Measurements from ENCODE around the gene NOC2L.
"Not testable (repeated sequence)": the region's sequence is repeated elsewhere in the genome, so short reads cannot be mapped to it uniquely, and the experiment has no call there.

The NOC2L gene

GRCh38 chr1:993379-993995, 34.4 kb upstream of the NOC2L start:
- no peak for DNase-seq

DNA sequence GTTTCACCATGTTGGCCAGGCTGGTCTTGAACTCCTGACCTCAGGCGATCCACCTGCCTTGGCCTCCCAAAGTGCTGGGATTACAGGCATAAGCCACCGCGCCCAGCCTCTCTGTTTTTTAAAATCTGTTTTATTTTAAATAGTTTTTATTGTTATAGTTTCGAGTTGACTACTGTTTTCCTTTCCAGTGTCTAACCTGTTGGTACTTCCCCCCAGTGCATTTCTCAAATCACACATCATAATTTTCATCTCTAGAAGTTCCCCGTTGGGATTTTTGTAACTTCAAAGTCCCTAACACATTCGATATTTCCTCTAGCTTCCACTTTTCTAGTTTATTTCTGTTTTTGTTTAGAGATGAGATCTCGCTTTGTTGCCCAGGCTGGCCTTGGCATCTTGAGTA, 33.3 kb upstream of the NOC2L start:
- no peak for DNase-seq

DNA sequence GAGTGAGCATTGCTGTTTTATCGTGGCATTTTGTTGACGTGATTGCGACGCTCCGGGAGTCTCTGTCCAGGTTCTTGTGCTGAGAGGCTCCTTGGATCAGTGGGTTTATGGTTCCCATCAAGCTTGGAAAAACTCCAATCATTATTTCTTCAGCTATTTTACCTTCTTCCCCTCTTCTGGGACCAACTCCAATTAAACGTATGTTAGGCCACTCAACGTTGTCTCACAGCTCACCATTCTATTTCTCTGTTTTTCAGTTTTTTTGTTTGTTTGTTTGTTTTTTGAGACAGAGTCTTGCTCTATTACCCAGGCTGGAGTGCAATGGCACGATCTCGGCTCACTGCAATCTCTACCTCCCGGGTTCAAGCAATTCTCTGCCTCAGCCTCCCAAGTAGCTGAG, 32.8 kb upstream of the NOC2L start:
- no peak for DNase-seq

- not testable (repeated sequence) for DNase-seq
Measured at GRCh38 chr1:991275-991674, 32.2 kb upstream of the NOC2L start.

DNA sequence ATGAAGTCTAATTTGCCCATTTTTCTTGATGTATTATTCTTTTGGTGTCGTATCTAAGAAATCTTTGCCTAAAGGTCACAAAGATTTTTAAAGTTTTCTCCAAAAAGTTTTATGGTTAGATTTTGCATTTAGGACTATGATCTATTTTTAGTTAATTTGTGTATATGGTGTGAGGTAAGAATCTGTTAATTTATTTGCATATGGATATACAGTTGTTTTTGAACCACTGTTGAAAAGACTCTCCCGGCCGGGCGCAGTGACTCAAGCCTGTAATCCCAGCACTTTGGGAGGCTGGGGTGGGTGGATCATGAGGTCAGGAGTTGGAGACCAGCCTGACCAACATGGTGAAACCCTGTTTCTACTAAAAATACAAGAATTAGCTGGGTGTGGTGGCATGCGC, 29.0 kb upstream of the NOC2L start:
- DNase-seq: not testable (repeated sequence)

GRCh38 chr1:985126-985525, 26.1 kb upstream of the NOC2L start:
- DNase-seq: no peak

GRCh38 chr1:984476-984814, 25.4 kb upstream of the NOC2L start:
- DNase-seq: no peak

DNA sequence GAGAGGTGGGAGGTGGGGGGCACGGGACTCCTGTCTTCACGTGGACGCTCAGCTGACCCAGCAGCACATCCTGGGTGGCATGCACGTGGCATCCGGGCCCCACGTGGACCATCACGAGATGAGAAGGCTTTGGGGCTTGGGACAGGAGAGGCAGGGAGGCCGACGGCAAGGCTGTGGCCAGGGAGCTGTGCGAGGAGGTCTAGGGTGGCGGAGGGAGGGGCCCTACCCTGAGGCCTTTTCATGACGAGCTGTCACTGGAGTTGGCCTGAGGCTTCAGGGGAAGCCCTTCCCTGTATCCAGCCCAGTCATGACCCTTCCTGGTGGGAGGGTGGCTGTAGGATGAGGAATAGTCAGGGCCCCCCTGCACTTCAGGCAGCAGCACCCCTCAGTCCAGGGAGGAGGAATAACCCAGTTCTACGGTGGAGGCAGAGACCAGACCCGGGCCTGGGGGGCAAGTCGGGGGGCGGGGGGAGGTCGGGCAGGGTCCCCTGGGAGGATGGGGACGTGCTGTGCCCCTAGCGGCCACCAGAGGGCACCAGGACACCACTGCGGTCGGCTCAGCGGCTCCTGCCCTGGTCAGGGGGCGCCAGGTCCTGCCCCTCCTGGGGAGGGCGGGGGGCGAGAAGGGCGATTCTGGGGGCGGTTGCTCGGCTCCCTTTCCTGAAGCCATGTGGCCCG, 24.9 kb upstream of the NOC2L start:
- peak in 1 of 2 donors; percentile 27 for DNase-seq

- DNase-seq: no peak
Measured at GRCh38 chr1:982765-983436, 23.8 kb upstream of the NOC2L start.

DNA sequence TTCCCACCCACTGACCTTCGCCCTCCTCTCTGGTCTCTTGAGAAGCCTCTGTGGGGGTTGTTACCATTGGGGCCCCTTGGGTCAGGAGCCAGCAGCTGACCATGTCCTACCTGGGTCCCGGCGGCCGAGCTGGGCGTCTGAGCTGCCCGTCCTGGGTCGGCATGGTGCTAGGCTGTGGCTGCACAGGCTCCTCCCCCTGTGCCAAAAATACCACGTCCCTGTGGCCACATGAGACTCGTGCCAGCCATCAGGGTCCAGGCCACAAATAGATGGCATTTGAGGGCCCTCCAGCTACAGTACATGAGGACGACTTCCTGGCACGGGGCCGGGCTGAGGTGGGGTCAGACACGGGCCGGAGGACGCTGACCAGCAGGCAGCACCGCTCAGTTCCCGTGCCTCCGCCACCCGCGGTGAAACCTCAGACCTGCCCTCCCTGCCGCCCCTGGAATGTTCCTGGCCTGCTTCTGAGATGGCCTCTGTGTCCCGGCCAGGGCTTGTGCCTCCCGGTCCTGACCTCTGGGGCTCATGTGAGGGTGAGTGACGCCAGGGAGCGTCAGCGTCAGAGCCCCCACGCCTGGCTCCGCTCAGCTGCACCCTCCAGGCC, 23.0 kb upstream of the NOC2L start, which contains the start of gene PERM1:
Gene PERM1 (minus strand): TSS at position 139 of the 604 bp plus-strand sequence. CDS start 1,064 bp downstream, outside the sequence.
- no peak for DNase-seq

GRCh38 chr1:981491-981954, 22.5 kb upstream of the NOC2L start:
- no peak for DNase-seq

DNA sequence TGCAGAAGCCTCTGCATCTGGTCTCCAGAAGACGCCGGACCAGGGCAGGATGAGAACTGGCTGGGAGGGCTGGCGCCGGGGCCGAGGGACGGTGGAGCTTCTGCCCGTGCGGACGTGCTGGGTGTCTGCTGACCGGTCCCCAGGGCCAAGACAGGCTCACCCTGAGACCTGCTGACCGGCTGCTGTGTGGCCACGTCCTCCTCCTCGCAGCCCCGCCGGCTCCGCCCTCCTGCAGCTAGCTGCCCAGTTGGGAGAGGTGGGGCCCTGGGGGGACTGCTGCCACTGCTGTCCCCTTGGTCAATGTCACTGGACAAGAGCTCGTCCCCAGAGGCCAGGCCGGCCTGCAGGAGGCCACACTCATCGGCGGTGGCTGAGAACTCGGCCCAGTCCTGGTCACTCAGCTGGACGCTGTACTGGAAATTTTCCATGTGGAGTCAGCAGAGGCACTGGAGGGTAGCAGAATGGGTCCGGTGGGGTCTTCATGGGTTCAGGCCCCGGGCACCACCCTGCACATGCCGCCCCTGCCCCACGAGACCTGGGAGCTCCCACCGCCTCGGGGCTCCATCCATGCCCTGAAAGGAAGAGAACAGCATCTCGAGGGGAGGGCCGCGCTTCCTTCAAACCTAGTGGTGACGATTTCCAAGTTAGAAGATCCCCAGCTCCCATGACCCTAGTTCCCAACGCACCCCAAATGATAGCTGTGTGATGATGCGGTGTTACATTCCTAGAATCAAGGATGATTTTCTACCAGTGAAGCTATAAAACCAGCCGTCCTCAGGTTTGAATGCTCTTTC, 21.7 kb upstream of the NOC2L start:
- DNase-seq: no peak

- no peak for DNase-seq
Measured at GRCh38 chr1:980137-980571, 21.1 kb upstream of the NOC2L start.

GRCh38 chr1:979744-980072, 20.7 kb upstream of the NOC2L start:
- no peak for DNase-seq

DNA sequence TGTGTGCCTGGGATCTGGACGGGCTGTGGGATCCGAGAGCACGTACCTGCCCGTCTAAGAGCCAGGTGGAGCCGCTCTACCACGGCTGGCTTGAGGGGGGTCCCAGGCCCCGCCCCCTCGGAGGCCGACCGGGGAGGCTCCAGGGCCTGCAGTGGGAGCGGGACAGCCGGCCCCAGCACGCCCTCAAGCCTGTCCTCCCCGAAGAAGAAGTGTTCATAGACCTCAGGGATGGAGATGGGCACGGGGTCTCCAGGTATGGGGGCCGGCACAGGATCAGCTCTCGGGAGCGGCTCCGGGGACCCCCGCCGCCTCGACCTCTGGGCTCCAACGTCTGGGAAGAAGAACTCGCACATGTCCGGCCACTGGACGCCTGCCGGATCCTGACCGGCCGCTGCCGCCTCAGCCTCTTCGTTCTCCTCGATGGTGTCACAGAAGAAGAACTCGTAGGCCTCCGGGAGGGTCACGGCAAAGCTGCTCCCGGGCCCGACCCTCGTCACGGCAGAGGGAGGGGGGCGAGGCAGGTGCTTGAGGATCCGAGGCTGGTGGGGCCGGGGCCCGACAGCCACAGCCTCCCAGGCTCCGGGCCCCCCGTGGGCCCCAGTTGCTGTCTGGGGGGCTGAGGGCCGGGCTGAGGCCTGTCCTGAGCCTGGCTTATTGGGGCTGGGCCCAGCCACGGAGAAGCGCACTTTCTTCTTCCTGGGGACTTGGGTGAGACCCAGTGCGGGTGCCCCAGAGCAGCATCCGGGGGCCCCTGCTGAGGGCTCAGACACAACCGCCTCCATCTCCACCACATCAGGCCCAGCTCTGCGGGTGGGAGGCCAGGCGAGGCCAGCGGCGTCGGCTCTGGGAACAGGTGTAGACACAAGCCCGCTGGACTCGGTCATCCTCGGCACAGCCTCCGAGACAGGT, 20.0 kb upstream of the NOC2L start:
- no peak for DNase-seq

- no peak for DNase-seq
Measured at GRCh38 chr1:978069-978834, 19.2 kb upstream of the NOC2L start.

DNA sequence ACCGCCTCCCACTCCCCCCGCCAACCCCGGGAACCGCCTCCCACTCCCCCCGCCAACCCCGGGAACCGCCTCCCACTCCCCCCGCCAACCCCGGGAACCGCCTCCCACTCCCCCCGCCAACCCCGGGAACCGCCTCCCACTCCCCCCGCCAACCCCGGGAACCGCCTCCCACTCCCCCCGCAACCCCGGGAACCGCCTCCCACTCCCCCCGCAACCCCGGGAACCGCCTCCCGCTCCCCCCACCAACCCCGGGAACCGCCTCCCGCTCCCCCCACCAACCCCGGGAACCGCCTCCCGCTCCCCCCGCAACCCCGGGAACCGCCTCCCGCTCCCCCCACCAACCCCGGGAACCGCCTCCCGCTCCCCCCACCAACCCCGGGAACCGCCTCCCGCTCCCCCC, 17.7 kb upstream of the NOC2L start:
- DNase-seq: not testable (repeated sequence)

GRCh38 chr1:975896-976683, 17.0 kb upstream of the NOC2L start:
- peak; percentile 10 to 45 for DNase-seq

- DNase-seq: no peak
Measured at GRCh38 chr1:975365-975764, 16.3 kb upstream of the NOC2L start.

- no peak for DNase-seq
Measured at GRCh38 chr1:974687-975328, 15.8 kb upstream of the NOC2L start.

All from bone marrow (tissue), 2 donors.